Uterus (tissue), 4 donors: ENCODE data around the gene MAP3K5. TPM values are rescaled to one million over a fixed set of nuclear protein-coding genes. Genes with fewer than 3 reads are reported as not detected.

Source experiments
- DNase-seq, 2 donors: peaks; one replicate each; pipeline ENCODE4 v3.0.0-alpha.2; 2019 to 2020
- H3K27ac ChIP-seq, 2 donors: fragments of 200-600 bp; sonication (generic); 1 replicate in 1 of 2; 2 replicates in 1 of 2; pipeline ENCODE4 v1.5.1; 2016 to 2018
- H3K27me3 ChIP-seq, 2 donors: fragments of 200-600 bp; sonication (generic); one replicate each; pipeline ENCODE4 v1.5.1; 2018 to 2019; ENCODE audit warnings: control low read depth in 1 of 2
- H3K36me3 ChIP-seq, 2 donors: fragments of 200-600 bp; sonication (generic); one replicate each; pipeline ENCODE4 v1.5.1; 2019; ENCODE audit warnings: control low read depth in 1 of 2
- H3K4me1 ChIP-seq, 2 donors: fragments of 200-600 bp; sonication (generic); one replicate each; pipeline ENCODE4 v1.5.1; 2018 to 2019; ENCODE audit warnings: control low read depth in 1 of 2
- H3K4me3 ChIP-seq, 2 donors: fragments of 200-600 bp; sonication (generic); 1 replicate in 1 of 2; 2 replicates in 1 of 2; pipeline ENCODE4 v1.5.1; 2018 to 2019; ENCODE audit warnings: mild to moderate bottlenecking in 1 of 2
- H3K9me3 ChIP-seq, 2 donors: fragments of 200-600 bp; sonication (generic); one replicate each; pipeline ENCODE4 v1.5.1; 2019; ENCODE audit warnings: control low read depth in 1 of 2
- CTCF ChIP-seq, 4 experiments: fragments of 200-600 bp in 2 of 4; fragments of 450-650 bp in 2 of 4; sonication (generic) in 2 of 4; IDR thresholded peaks; one replicate each; pipeline ENCODE4 v1.5.1; 2016 to 2019; ENCODE audit warnings: antibody characterized with exemption in 4 of 4, mild to moderate bottlenecking in 2 of 4, moderate library complexity in 1 of 4
- POLR2A ChIP-seq, 2 donors: fragments of 450-650 bp; IDR thresholded peaks; one replicate each; pipeline ENCODE4 v1.6.1; 2016; ENCODE audit warnings: antibody characterized with exemption in 2 of 2, mild to moderate bottlenecking in 1 of 2, moderate library complexity in 1 of 2
- intact Hi-C: fragments of 100-400 bp; cut with DNase I; formaldehyde crosslinking; loops from one replicate; pipeline ENCODE4 v1.15.1; 2023; ENCODE audit warnings: low total_unique reads
- total RNA-seq, 4 donors: library from RNA; depleted of rRNA in 3 of 4; stranded (reverse); fragments of >200 nt in 3 of 4; gene quantifications; one replicate each; pipeline versions ENCODE4 v1.1.0 to v1.2.4, GENCODE V29; 2014 to 2023
- donor health status: DM: yes; HTN: yes; CAD: no.

The MAP3K5 gene
- total RNA-seq, 4 donors from 2014 or later: 9.5 to 67.1 (median 15.4) TPM

DNA sequence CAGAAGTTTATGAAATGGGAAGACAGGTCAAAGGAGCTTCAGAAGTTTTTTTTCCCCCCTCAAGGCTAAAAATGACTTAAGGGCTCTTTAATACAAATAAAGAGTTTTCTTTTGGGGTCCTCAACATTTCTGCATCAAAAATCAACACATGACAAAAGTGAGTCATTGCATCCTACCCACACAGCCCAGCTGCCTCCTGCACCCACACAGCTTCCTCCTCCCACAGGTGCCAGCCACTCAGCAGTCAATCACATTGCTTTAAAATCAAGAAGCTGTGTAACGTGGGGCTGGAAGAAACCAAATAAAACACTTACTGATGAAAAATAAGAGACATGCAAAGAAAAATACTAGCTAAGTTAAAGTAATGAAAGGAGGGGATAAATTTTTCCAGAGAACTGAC lies 68.5 kb downstream of the MAP3K5 start:
- H3K4me3 ChIP-seq: no peak overlapping the region
- no peaks in the 10 kb centered on the region for H3K27me3 ChIP-seq
- H3K36me3 ChIP-seq: no peaks in the 10 kb centered on the region
- intact Hi-C loops: no loop called here
- no peaks in the 10 kb centered on the region for H3K4me1 ChIP-seq
- DNase-seq: no peak
- no peak overlapping the region for H3K27ac ChIP-seq
- TF ChIP-seq CTCF (IDR thresholded peaks at IDR 0.05) (no peak), POLR2A (IDR thresholded peaks at IDR 0.05) (no peak)
- H3K9me3 ChIP-seq: peaks cover 0 to 5% of the 10 kb centered on the region in 2 donors

GRCh38 chr6:136721467-136721866 lies 70.8 kb downstream of the MAP3K5 start:
- Histone ChIP-seq H3K27me3 (no peaks in the 10 kb centered on the region), H3K36me3 (no peaks in the 10 kb centered on the region), H3K4me1 (no peaks in the 10 kb centered on the region), H3K27ac (no peak overlapping the region), H3K9me3 (peaks cover 0 to 5% of the 10 kb centered on the region in 2 donors), H3K4me3 (no peak overlapping the region)
- TF ChIP-seq POLR2A (IDR thresholded peaks at IDR 0.05) (no peak), CTCF (IDR thresholded peaks at IDR 0.05) (no peak)
- no peak for DNase-seq
- intact Hi-C loops: no loop called here

GRCh38 chr6:136720045-136720770 lies 72.1 kb downstream of the MAP3K5 start:
- Histone ChIP-seq H3K4me1 (no peaks in the 10 kb centered on the region), H3K9me3 (peaks cover 0 to 5% of the 10 kb centered on the region in 2 donors), H3K27me3 (no peaks in the 10 kb centered on the region), H3K27ac (no peak overlapping the region), H3K4me3 (no peak overlapping the region), H3K36me3 (no peaks in the 10 kb centered on the region)
- intact Hi-C loops: no loop called here
- TF ChIP-seq CTCF (IDR thresholded peaks at IDR 0.05) (no peak), POLR2A (IDR thresholded peaks at IDR 0.05) (no peak)
- no peak for DNase-seq

DNA sequence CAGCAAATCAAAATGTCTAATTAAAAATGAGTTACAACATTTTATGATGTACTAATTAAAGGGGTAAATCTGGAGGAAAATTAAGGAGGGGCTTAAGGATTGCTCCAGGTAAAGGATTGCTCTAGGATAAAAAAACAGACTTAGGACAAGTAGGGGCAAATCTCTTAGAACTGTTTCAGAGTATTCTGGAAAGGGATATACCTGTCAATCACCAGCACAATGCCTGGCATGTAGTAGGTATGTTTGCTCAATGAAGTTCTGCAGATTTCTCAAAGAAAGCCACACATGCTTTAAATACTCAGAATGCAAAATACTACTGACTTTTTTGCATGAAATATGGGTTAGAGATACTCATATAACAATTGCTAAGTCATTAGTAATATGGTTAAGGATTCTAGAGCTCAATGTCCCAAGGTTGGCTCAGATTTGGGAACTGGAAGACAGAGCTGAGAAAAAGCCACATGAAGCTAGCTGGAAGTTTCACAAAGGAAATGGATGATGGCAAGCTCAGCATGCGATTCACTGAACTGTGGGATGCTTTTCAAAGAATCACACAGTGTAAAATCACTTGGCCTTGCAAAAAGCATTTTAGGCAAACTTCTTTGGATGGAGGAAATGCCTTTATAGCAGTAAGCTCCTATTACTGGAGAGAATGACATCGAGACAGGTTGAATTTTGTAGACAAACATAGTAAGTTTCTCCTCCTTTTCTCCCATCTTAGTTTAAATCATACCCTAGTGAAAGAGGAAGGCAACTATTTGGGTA lies 72.8 kb downstream of the MAP3K5 start:
- no peaks in the 10 kb centered on the region for H3K27me3 ChIP-seq
- H3K27ac ChIP-seq: no peak overlapping the region
- H3K36me3 ChIP-seq: no peaks in the 10 kb centered on the region
- TF ChIP-seq POLR2A (IDR thresholded peaks at IDR 0.05): no peak
- TF ChIP-seq CTCF (IDR thresholded peaks at IDR 0.05): no peak
- peaks cover 0 to 5% of the 10 kb centered on the region in 2 donors for H3K9me3 ChIP-seq
- intact Hi-C loops: no loop called here
- H3K4me1 ChIP-seq: no peaks in the 10 kb centered on the region
- no peak overlapping the region for H3K4me3 ChIP-seq
- DNase-seq: no peak

DNA sequence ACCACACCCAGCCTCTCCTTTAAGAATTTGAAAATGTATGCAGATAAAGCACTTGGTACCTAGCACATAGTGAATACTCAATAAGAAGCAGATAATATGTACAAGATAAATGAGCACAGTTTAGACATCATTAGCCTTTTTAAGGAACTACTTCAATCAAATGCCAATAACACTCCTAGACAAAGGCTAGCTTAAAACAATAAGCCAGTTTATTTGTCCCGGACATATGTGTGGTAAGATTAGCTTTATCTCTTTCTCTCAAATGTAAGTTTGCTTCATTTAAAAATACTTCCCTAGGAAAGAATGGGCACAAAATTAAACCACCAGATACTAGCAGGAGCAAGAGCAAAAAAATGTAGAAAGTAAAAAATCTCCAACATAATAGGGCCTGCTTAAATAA lies 73.8 kb downstream of the MAP3K5 start:
- no peak for TF ChIP-seq CTCF (IDR thresholded peaks at IDR 0.05)
- TF ChIP-seq POLR2A (IDR thresholded peaks at IDR 0.05): no peak
- Histone ChIP-seq H3K27ac (no peak overlapping the region), H3K9me3 (peaks cover 0 to 5% of the 10 kb centered on the region in 2 donors), H3K4me1 (no peaks in the 10 kb centered on the region), H3K36me3 (no peaks in the 10 kb centered on the region), H3K4me3 (no peak overlapping the region), H3K27me3 (no peaks in the 10 kb centered on the region)
- DNase-seq: no peak
- intact Hi-C loops: no loop called here
